PFSK-1 (cell line): ENCODE data around the gene AGPAT3.

Source experiments
- POLR2AphosphoS5 ChIP-seq: IDR thresholded peaks from 2 replicates; pipeline ENCODE4 v1.6.1; 2012; ENCODE audit warnings: low read depth, mild to moderate bottlenecking, control low read depth, low read length, moderate library complexity
- SIN3A ChIP-seq: IDR thresholded peaks from 2 replicates; pipeline ENCODE4 v1.6.1; 2012; ENCODE audit warnings: mild to moderate bottlenecking, low read length, moderate library complexity, borderline replicate concordance; ENCODE audit not compliant: insufficient read depth
- TF ChIP-seq, protein P1 (sequence below), 2 experiments: IDR thresholded peaks; 2 replicates each; pipeline versions ENCODE4 v1.6.1 to v1.8.0; 2011 to 2012; ENCODE audit warnings: low read depth in 2 of 2, low read length in 2 of 2, control low read depth in 1 of 2, inconsistent platforms in 1 of 2, mild to moderate bottlenecking in 1 of 2, moderate library complexity in 1 of 2; ENCODE audit not compliant: insufficient read depth in 1 of 2

DNA sequence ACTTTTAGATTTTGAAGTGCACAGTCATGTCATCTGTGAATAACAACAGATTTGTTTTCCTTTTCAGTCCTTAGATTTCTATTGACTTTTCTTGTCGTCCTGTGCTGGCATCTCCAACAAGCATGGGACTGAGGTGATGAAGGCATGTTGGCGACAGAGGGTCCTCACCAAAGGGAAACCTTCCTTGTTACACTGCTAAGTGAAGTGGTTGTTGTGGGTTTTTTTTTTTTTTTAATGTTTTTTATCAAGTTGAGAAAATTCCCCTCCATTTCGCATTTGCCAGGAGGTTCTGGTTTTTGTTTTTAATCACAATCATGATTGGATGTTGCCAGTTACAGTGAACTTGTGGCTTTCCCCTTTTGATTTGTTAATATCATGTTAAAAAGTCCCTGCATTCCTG, 24.0 kb downstream of the AGPAT3 start:
- TF ChIP-seq POLR2AphosphoS5 (no peak), SIN3A (no peak)
- TF ChIP-seq, protein P1, sequence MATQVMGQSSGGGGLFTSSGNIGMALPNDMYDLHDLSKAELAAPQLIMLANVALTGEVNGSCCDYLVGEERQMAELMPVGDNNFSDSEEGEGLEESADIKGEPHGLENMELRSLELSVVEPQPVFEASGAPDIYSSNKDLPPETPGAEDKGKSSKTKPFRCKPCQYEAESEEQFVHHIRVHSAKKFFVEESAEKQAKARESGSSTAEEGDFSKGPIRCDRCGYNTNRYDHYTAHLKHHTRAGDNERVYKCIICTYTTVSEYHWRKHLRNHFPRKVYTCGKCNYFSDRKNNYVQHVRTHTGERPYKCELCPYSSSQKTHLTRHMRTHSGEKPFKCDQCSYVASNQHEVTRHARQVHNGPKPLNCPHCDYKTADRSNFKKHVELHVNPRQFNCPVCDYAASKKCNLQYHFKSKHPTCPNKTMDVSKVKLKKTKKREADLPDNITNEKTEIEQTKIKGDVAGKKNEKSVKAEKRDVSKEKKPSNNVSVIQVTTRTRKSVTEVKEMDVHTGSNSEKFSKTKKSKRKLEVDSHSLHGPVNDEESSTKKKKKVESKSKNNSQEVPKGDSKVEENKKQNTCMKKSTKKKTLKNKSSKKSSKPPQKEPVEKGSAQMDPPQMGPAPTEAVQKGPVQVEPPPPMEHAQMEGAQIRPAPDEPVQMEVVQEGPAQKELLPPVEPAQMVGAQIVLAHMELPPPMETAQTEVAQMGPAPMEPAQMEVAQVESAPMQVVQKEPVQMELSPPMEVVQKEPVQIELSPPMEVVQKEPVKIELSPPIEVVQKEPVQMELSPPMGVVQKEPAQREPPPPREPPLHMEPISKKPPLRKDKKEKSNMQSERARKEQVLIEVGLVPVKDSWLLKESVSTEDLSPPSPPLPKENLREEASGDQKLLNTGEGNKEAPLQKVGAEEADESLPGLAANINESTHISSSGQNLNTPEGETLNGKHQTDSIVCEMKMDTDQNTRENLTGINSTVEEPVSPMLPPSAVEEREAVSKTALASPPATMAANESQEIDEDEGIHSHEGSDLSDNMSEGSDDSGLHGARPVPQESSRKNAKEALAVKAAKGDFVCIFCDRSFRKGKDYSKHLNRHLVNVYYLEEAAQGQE (IDR thresholded peaks at IDR 0.05; ENCODE audit: insufficient read depth in 1 of 2, low read depth in 2 of 2, low read length in 2 of 2), result no peak
